Colon (tissue), 2 donors: ENCODE measurements around the gene ZNF689.

Experiments used
- FAIRE-seq: peaks from 2 replicates; lab custom pipeline; 2012; peaks lifted over from hg19 to GRCh38; lab: Jason Lieb, UNC
- donor health status: control.
- donor health status: control.

Gene ZNF689

DNA sequence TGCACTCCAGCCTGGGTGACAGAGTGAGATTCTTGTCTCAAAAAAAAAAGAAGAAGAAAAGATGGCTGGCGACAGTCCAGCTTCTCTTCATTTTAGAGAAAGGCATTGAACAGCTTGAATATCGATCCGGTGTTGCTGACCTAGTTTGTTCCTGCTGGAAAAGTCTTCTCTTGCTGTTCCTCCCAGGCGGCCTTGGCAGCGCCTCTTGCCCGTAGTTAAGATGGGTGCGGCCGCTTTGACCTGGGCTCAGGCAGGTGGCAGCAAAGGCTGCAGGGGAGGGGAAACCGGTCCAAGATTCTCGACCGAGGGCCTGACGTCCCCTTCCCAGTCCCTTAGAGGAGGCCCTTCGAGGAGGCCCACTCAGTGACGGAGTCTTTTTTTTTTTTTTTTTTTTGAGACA is 48.2 kb downstream of the ZNF689 start:
- FAIRE-seq, result no peak

DNA sequence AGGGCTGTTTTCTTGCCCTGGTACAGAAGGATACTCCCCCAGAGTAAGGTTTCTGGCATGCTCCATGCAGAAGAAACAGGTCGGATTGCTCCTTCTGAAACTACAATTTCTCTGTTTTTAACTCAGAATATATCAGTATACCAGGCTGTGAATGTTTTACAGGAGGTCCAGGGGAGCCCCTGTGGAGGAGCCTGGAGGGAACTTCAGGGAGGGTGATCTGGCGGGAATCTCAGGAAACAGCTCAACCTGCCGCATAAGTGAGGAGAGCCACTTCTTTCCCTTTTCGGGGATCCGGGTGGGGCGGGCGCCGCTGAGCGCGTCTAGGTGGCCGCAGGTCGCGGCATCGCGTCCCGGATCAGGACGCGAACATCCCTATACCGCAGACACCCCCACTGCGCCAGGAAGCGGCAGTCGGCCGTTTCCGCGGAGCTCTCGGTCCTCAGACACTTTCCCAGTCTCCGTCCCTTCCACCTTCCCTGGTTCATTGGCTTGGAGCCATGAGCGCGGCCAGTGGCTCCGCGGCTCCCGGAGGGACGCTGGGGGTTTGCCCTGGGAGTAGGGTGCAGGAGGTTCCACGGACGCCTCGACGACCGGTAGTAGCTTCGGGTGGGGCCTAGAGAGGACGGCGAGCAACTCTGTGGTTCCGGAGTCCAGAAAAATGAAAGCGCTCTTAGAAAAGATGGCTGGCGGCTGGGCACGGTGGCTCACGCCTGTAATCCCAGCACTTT is 48.9 kb downstream of the ZNF689 start:
- FAIRE-seq, result no peak

DNA sequence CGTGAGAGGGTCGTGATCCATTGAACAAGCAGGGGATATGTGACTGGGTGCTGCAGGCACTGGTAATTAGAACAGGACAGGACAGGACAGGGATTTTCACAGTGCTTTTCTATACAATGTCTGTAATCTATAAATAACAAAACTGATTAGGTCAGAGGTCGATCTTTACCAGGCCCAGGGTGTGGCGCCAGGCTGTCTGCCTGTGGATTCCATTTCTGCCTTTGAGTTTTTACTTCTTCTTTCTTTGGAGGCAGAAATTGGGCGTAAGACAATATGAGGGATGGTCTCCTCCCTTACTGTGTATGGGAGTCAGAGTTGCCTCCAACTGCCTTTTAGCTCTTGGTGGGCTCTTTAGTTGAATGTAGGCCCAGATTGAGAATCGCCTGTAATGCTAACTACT is 50.5 kb downstream of the ZNF689 start:
- no peak for FAIRE-seq

DNA sequence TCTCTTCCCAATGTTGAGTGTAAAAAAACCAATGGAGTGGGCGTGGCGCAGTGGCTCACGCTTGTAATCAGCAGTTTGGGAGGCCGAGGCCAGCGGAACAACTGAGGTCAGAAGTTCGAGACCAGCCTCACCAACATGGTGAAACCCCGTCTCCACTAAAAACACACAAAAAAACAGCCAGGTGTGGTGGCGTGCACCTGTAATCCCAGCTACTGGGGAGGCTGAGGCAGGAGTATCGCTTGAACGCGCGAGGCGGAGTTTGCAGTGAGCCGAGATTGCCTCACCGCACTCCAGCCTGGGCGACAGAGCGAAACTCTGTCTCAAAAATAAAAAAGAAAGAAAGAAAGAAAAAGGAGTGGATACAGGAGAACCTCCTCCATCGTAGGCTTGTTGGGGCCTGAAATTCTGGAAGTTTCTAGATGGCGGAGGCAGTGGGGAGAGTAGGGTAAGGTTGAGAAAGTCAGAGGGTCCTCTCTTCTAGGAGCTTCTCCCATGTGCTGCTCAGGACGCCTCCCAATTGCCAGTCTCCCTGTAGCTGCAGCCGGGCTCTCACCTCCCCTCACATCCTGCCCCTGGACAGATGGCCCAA is 51.3 kb downstream of the ZNF689 start:
- no peak for FAIRE-seq

DNA sequence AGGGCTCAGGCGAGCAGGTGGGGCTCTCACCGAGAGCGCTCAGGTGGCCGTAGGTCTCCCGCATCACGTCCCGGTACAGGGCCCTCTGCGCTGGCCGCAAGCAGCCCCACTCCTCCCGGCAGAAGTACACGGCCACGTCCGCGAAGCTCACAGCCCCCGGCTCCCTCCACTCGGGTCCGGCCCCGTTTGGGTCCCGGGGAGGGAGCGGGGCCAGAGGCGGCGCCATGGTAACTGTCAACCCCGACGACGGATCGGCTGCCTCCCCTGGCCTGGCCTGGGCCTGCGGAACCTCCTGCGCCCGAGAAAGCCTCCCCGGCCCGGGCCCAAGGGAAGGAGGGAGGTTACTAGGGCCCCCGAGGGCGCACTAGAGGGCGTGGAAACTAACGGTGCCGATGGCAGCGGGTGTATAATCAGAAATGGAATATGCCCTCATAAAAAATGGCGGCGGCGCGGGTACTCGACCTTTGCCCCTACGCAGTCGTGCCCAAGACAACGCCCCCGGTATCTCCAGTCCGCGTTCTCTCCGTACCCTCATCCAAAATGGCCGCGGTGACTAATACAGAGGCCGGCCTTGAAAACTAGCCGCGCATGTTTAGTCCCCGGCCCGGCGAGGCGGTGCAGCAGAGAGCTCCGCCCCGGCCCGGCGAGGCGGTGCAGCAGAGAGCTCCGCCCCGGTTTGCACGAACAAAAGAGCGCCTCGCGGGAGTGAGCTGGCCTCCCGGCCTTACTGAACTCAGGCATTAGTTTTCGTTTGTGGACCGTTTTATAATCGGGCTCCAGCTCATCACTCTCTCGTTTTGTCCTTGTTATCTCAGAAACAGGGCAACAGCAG is 52.0 kb downstream of the ZNF689 start, which contains the start of gene ZNF764:
Gene ZNF764 (minus strand): TSS at position 418 of the 832 bp plus-strand sequence. CDS start 192 bp downstream, at position 226.
- peak; percentile 84 for FAIRE-seq

DNA sequence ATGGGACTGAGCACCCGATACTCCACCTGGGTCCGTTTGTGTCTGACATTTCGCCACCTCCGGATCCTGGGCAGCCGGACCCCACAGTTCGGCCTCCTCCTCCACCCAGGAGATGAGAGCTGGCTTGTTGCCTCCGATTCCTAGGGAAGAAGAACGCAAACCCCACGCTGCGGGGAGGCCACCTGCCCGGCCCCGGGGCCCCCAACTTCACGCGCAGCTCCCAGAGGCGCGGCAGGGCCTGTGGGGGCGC is 52.6 kb downstream of the ZNF689 start:
- no peak for FAIRE-seq

DNA sequence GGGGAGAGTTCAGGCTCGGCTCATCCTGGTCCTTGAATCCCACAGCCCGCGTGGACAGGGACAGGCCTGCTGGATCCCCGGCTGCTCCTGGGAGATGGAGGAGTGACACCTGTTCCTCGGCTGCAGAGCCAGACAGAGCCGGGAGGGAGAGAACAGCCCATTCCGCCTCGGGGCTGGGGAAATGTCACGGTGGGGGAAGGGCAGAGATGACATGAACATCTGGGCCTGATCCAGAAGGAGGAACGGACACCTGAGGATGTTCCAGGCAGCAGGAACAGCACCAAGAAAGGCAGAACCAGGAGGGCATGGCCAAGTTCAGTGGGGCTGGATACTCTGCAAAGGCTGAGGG is 54.1 kb downstream of the ZNF689 start:
- no peak for FAIRE-seq

DNA sequence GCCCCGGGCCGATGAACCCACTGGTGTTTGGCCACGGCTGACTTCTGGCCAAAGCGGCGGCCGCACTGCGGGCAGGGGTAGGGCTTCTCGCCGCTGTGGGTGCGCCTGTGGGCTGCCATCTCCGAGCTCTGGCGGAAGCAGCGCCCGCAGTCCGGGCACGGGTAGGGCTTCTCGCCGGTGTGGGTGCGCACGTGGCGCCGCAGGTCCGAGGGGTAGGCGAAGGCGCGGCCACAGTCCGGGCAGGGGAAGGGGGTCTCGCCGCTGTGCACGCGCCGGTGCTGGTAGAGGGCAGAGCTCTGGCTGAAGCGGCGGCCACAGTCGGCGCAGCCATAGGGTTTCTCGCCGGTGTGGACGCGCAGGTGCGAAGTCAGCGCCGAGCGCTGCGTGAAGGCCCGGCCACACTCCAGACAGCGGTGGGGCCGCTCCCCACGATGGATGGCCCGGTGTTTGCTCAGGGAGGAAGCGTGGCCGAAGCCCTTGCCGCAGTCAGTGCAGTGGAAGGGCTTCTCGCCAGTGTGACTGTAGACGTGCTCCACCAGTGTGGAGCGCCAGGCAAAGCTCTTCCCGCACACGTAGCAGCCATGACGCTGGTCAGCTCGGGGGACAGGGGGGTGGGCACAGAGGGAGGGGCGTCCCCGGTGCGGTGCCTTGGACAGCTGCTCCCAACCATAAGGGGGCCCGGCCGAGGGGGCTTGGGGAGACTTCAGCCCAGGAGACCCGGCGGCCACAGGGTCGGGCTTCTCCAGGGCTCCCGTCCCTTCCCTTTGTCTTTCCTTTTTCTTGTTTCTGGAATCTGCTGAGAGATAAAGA is 54.7 kb downstream of the ZNF689 start:
- FAIRE-seq, result no peak

DNA sequence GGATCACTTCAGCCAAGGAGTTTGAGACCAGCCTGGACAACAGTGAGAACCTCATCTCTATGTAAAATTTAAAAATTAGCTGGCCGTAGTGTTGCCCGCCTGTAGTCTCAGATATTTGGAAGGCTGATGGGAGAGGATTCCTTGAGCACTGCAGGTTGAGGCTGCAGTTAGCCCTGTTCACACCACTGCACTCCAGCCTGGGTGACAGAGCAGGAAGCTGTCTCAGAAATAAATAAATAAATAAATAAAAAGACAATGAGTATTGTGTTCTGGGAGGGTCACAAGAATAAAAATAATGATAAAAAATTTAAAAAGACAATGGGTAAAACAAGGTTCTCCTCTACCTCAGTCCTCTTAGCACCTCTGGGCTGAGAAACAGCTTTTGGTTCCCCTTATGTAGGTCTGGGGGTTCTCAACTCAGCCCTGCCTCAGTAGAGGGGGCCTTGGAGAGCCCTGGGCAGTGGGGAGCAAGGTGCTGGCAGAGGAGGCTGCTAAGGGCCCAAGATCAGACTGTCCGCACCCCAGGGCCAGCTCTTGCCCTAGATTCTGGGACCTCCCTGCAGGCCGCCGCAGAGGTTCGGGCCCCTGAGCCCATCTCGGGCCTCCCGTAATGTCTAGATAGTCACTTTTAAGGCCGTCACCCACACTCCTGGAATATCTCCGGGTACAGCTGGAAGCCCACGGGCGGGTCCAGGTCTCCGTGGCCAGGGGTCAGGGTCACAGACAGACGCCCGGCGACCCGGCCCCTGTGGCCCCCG is 55.5 kb downstream of the ZNF689 start:
- no peak for FAIRE-seq

DNA sequence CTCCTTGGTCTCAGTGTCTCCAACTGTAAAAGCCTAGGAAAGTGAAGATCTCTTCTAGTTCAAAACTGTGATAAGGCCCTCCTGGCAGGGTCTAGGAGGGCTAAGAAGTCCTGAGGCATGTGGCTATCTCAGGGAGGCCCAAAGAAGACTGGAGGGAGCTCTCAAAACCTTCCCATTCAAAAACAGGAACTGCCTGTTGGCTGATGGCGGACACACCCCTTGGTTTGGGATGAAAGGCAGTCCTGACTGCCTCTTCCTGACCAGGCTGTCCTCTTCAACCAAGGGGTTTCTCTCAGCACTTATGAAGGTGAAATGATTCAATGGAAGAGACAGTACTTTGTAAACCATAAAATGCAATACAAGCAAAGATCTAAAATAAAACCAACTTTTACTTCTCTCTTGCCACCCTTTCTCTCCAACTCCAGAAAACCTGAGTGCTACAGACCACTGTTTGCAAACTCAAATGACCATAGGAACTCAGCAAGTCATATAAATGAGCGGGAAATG is 56.7 kb downstream of the ZNF689 start:
- no peak for FAIRE-seq

DNA sequence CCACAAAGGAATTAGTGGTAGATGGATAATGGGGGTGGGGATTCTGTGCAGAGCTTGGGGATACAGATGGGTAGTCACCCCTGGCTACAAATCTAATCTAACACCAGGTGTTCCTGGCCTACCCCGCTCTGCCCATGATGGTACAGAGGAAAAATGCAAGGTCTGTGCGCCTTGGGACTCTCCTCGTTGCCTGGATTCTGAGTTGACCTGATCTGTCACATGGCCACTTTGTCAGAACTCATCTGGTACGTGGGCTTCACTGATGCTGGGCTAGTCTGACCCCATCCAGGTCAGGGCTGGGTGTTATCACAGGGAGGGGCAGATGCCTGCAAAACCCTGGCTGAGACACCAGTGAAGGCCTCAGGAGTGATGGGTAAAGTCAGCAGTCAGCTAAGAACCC is 57.2 kb downstream of the ZNF689 start:
- no peak for FAIRE-seq
